Osteoblast (primary cell): ENCODE data around the gene AMBRA1. TPM values are rescaled to one million over a fixed set of nuclear protein-coding genes. Genes with fewer than 3 reads are reported as not detected.

Source experiments
- DNase-seq: peaks from one replicate; pipeline ENCODE4 v3.0.0; 2011; ENCODE audit warnings: low spot score, mixed read lengths; ENCODE audit not compliant: insufficient read length; ENCODE audit errors: missing footprints
- H2AFZ ChIP-seq: 2 replicates; pipeline ENCODE4 v1.6.0; 2011; ENCODE audit warnings: mild to moderate bottlenecking, low read length
- H3K27ac ChIP-seq: 2 replicates; pipeline ENCODE4 v1.5.1; 2011; ENCODE audit warnings: mild to moderate bottlenecking, low read depth, low read length, moderate library complexity
- H3K27me3 ChIP-seq: 2 replicates; pipeline ENCODE4 v1.6.0; 2012; ENCODE audit warnings: mild to moderate bottlenecking, control low read depth, inconsistent platforms, low read length, moderate library complexity; ENCODE audit not compliant: insufficient read depth
- H3K36me3 ChIP-seq: 2 replicates; pipeline ENCODE4 v1.5.1; 2011; ENCODE audit warnings: mild to moderate bottlenecking, low read length, control low read depth, moderate library complexity; ENCODE audit not compliant: insufficient read depth
- H3K4me1 ChIP-seq: 2 replicates; pipeline ENCODE4 v1.5.1; 2011; ENCODE audit warnings: mild to moderate bottlenecking, low read length, control low read depth, moderate library complexity; ENCODE audit not compliant: insufficient read depth
- H3K4me2 ChIP-seq: 2 replicates; pipeline ENCODE4 v1.6.0; 2011; ENCODE audit warnings: mild to moderate bottlenecking, low read length; ENCODE audit not compliant: insufficient read depth
- H3K4me3 ChIP-seq: fragments of 200-600 bp; sonication (generic); 3 replicates; pipeline ENCODE4 v1.5.1; 2012; ENCODE audit warnings: mild to moderate bottlenecking, low read length, inconsistent platforms; ENCODE audit not compliant: insufficient read depth
- H3K79me2 ChIP-seq: 2 replicates; pipeline ENCODE4 v1.6.0; 2012; ENCODE audit warnings: mild to moderate bottlenecking, low read length, control low read depth, inconsistent platforms; ENCODE audit not compliant: insufficient read depth
- H3K9me3 ChIP-seq: 2 replicates; pipeline ENCODE4 v1.5.1; 2011; ENCODE audit warnings: low read depth, low read length, control low read depth
- H4K20me1 ChIP-seq: 2 replicates; pipeline ENCODE4 v1.6.0; 2012; ENCODE audit warnings: mild to moderate bottlenecking, low read length, control low read depth; ENCODE audit not compliant: insufficient read depth
- total RNA-seq: library from RNA; depleted of rRNA; stranded (reverse); fragments of >200 nt; gene quantifications from 2 replicates; pipeline ENCODE4 v1.2.3, GENCODE V29; 2012
- TF ChIP-seq, protein P1 (sequence below): IDR thresholded peaks from 2 replicates; pipeline ENCODE4 v1.5.1; 2011; ENCODE audit warnings: mild to moderate bottlenecking, low read depth, low read length, moderate library complexity; ENCODE audit errors: extremely low read depth

The AMBRA1 gene
- total RNA-seq, 1 donor = 29.7 TPM

DNA sequence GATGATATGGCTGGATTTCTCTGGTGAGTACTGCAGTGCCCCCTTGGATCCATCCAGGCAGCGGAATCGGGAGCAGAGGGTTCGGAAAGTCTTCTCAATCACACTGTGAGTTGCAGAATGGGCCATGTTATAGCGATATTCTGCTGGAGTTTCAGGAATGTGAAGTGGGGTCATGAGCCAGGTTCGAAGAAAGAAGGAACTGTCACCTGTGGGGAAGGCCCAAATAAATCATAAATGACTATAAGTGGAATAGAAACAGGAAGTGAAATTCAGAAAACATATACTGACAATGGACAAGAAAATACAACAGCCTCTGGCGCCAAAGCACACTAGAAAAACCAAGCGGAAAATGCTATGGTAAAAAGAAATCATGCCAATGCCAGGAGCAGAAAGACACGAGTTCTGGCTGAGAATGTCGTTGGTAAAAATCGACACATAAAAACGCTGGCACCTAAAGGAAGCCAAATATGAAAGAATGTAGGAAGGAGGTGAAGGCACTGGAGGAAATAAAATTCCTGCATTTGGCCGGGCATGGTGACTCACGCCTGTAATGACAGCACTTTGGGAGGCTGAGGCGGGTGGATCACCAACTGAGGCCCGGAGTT is 10.0 kb upstream of the AMBRA1 start:
- H3K79me2 ChIP-seq = no peaks in the 10 kb centered on the region
- H3K4me1 ChIP-seq = peaks cover 7% of the 10 kb centered on the region
- no peak overlapping the region for H3K4me3 ChIP-seq
- no peak overlapping the region for H3K27ac ChIP-seq
- TF ChIP-seq, protein P1, sequence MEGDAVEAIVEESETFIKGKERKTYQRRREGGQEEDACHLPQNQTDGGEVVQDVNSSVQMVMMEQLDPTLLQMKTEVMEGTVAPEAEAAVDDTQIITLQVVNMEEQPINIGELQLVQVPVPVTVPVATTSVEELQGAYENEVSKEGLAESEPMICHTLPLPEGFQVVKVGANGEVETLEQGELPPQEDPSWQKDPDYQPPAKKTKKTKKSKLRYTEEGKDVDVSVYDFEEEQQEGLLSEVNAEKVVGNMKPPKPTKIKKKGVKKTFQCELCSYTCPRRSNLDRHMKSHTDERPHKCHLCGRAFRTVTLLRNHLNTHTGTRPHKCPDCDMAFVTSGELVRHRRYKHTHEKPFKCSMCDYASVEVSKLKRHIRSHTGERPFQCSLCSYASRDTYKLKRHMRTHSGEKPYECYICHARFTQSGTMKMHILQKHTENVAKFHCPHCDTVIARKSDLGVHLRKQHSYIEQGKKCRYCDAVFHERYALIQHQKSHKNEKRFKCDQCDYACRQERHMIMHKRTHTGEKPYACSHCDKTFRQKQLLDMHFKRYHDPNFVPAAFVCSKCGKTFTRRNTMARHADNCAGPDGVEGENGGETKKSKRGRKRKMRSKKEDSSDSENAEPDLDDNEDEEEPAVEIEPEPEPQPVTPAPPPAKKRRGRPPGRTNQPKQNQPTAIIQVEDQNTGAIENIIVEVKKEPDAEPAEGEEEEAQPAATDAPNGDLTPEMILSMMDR = no peak
- no peak overlapping the region for H3K4me2 ChIP-seq
- no peaks in the 10 kb centered on the region for H3K9me3 ChIP-seq
- H3K36me3 ChIP-seq = no peaks in the 10 kb centered on the region
- H2AFZ ChIP-seq = no peak overlapping the region
- no peaks in the 10 kb centered on the region for H4K20me1 ChIP-seq
- H3K27me3 ChIP-seq = no peaks in the 10 kb centered on the region
- no peak for DNase-seq

DNA sequence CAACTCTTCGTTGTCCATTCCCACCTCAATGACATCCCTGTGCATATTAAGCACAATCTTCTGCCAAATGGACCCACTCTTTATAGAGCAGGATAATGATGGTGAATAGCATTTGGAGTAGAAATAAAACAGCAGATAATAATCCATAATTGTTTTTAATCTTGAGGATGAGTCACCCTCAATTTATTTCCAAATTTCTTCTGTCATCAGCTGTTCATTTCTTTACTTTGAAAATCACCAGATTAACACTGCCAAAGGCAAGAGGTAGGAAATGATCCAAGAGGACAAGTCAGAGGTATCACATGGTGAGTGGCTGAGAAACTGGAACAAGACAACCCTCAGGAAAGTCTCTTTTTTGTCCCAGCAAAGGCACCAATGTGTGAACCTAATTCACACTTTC is 7.3 kb upstream of the AMBRA1 start:
- H3K27me3 ChIP-seq = no peaks in the 10 kb centered on the region
- no peak overlapping the region for H3K27ac ChIP-seq
- TF ChIP-seq, protein P1 = no peak

DNA sequence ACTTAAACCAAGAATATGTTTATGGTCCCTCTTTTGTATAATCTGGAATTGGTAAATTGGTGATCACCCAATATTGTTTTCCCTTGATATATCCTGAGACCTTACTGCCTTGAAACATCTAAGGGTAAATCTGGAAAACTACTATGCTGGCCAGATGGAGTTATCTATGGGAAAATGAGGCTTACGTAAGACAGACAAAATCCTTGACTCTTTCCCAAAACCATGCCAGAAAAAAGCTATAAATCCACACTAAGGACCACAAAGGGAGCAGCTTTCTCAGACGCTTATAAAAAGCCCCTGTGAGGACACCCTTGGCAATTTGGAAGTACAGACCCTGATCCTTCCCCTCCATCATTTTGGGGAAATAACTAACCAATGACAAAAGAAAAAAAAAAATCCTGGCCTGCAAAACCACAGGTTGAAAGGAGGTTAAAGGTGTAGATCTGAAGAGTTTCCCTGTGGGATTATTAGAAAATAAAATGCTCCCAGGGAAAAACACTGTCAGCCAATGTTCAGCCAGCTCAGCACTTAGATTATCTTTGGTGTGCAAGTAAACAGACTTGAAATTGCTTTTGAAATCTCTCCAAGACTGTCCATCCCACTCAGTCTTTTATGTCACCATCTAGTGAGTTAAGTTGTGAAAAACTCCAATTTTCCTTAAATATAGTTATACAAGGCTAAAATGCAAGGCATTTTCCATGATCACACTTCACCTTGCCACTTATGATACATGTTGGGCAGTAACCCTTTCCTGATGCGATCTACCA is 6.6 kb upstream of the AMBRA1 start:
- Histone ChIP-seq H3K36me3 (no peaks in the 10 kb centered on the region), H2AFZ (no peak overlapping the region), H3K27ac (no peak overlapping the region), H4K20me1 (no peaks in the 10 kb centered on the region), H3K27me3 (no peaks in the 10 kb centered on the region), H3K9me3 (no peaks in the 10 kb centered on the region), H3K79me2 (no peaks in the 10 kb centered on the region), H3K4me2 (no peak overlapping the region), H3K4me1 (peaks cover 9% of the 10 kb centered on the region), H3K4me3 (no peak overlapping the region)
- TF ChIP-seq, protein P1 = no peak
- no peak for DNase-seq

More for the DNA sequence above, 7.3 kb upstream of the AMBRA1 start:
- Histone ChIP-seq H3K4me3 (no peak overlapping the region), H3K4me1 (peaks cover 9% of the 10 kb centered on the region), H3K36me3 (no peaks in the 10 kb centered on the region), H4K20me1 (no peaks in the 10 kb centered on the region), H2AFZ (no peak overlapping the region), H3K4me2 (no peak overlapping the region), H3K79me2 (no peaks in the 10 kb centered on the region), H3K9me3 (no peaks in the 10 kb centered on the region)
- peak; percentile 31 for DNase-seq

DNA sequence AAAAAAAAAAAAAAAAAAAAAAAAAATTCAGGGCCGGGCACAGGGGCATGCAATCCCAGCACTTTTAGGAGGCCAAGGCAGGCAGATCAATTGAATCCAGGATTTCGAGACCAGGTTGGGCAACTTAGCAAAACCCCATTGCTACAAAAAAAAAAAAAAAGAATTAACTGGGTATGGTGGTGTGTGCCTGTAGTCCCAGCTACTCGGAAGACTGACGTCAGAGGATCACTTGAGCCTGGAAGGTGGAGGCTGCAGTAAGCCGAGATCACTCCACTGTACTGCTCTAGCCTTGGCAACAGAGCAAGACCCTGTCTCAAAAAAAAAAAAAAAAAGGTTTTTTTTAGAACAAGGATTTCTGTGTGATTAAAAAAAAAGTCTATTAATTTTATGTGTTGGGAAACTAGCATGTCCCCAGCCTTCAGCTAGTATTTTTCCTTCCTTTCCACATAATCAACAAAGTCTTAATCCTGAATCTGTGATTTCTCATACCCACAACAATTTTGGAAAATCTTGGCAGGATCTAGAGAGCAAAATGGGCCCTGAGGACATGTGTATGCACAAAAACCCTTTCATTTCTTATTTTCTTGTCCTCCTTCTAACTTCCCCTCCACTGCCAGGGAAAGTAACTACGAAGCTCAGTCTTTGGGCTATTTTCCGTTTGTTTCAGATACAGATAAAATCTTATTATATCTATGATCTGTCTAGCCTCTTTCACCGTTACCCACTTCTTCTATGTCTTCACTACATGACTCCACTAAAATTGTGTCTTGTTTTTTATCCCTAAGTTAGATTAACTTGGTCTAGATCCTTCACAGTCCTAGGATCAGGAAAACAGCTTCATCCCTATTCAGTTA is 5.7 kb upstream of the AMBRA1 start:
- H3K4me1 ChIP-seq = peaks cover 9% of the 10 kb centered on the region
- TF ChIP-seq, protein P1 = no peak
- no peak overlapping the region for H2AFZ ChIP-seq
- H3K79me2 ChIP-seq = no peaks in the 10 kb centered on the region
- no peaks in the 10 kb centered on the region for H3K36me3 ChIP-seq
- H3K9me3 ChIP-seq = no peaks in the 10 kb centered on the region
- no peak overlapping the region for H3K4me3 ChIP-seq
- H3K27me3 ChIP-seq = no peaks in the 10 kb centered on the region
- H4K20me1 ChIP-seq = no peaks in the 10 kb centered on the region
- no peak overlapping the region for H3K4me2 ChIP-seq
- no peak overlapping the region for H3K27ac ChIP-seq
- DNase-seq = no peak
